Fibroblast of mammary gland (primary cell): Measurements from ENCODE around the gene SLC25A39.
"Not testable (repeated sequence)": the region's sequence is repeated elsewhere in the genome, so short reads cannot be mapped to it uniquely, and the experiment has no call there.

ENCODE experiments used
- DNase-seq: peaks from one replicate; pipeline ENCODE4 v3.0.0-alpha.2; 2010; ENCODE audit warnings: low read depth
- H3K4me3 ChIP-seq: 2 replicates; pipeline ENCODE4 v1.5.1; 2011; ENCODE audit warnings: low read depth, mild to moderate bottlenecking, low read length, moderate library complexity; ENCODE audit not compliant: control insufficient read depth
- TF ChIP-seq, protein P1 (sequence below): conservative IDR thresholded peaks from 2 replicates; pipeline ENCODE4 v1.5.1; 2011; ENCODE audit warnings: low read depth, low read length, inconsistent platforms; ENCODE audit not compliant: control insufficient read depth, insufficient read depth

The SLC25A39 gene

DNA sequence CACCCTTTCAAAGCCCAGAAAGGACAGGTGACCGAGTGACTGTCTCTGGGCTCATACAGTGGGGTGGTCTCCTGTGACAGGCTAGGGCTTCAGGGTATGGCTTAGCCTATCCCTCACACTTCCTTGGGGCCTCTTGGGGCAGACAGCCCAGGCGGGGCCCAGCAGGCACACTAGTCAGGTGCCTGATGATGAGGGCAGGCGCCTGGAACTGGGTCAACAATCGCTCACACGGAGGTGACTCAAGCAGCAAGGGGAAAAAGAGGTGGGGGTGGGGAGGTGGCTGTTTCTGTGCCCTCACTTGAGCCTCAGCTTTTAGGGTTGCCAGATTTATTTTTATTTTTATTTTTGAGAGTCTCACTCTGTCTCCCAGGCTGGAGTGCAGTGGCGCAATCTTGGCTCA is 14.1 kb upstream of the SLC25A39 start:
- DNase-seq = peak; percentile 27
- no peak overlapping the region for H3K4me3 ChIP-seq

DNA sequence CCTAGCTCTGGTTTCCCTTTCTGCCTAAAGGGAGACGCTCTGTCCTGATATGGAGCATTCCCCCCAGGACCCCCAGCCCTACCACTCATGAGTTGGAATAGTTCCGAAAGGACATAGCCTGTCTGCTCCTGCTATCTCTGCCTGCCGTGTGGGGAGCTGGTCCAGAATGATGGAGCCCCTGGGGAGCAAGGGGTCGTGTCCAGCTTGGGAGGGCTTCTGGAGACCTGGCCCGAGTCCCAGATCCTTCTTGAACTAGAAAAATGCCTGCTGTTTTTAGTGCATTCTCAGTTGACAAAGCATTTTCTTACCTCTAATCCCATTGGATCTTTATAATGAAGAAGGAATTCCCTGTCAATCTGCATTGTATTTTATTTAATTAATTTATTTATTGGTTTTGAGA is 11.3 kb upstream of the SLC25A39 start:
- TF ChIP-seq, protein P1, sequence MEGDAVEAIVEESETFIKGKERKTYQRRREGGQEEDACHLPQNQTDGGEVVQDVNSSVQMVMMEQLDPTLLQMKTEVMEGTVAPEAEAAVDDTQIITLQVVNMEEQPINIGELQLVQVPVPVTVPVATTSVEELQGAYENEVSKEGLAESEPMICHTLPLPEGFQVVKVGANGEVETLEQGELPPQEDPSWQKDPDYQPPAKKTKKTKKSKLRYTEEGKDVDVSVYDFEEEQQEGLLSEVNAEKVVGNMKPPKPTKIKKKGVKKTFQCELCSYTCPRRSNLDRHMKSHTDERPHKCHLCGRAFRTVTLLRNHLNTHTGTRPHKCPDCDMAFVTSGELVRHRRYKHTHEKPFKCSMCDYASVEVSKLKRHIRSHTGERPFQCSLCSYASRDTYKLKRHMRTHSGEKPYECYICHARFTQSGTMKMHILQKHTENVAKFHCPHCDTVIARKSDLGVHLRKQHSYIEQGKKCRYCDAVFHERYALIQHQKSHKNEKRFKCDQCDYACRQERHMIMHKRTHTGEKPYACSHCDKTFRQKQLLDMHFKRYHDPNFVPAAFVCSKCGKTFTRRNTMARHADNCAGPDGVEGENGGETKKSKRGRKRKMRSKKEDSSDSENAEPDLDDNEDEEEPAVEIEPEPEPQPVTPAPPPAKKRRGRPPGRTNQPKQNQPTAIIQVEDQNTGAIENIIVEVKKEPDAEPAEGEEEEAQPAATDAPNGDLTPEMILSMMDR = no peak
- H3K4me3 ChIP-seq = no peak overlapping the region
- no peak for DNase-seq

More for the DNA sequence above, 14.1 kb upstream of the SLC25A39 start:
- TF ChIP-seq, protein P1 = no peak

DNA sequence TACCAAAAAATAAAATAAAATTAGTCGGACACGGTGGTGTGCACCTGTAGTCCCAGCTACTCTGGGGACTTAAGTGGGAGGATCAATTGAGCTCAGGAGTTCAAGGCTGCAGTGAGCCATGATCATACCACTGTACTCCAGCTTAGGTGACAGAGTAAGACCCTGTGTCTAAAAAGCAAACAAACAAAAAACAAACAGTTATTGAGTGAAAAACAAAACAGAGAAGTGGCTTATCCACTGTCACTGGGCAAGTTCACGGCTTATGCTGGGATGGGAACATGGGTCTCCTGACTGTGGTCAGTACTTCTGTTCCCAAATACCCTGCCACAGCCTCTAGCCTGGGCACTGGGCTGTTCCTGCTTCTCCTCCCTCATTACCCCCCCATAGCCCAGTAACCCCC is 10.9 kb upstream of the SLC25A39 start:
- TF ChIP-seq, protein P1 = no peak
- H3K4me3 ChIP-seq = no peak overlapping the region
- no peak for DNase-seq

DNA sequence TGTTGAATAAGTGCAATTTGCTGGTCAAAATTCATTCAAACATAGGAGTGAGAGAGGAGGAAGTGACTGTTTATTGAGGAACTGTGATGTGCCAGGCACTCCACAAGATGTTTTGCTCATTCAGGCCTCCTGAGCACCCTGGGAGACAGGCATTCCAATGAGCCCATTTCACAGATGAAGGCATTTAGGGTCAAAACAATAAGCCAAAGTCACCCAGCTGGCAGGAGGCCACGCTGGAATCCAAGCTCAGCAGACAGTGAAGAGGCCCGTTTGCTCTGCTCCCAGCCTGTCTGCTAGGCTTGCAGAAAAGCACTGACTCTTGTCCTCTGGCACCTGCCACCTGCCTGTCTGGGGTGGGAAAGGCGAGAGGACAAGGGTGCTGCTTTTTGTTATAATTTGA is 10.1 kb upstream of the SLC25A39 start:
- TF ChIP-seq, protein P1 = no peak
- H3K4me3 ChIP-seq = no peak overlapping the region
- no peak for DNase-seq

DNA sequence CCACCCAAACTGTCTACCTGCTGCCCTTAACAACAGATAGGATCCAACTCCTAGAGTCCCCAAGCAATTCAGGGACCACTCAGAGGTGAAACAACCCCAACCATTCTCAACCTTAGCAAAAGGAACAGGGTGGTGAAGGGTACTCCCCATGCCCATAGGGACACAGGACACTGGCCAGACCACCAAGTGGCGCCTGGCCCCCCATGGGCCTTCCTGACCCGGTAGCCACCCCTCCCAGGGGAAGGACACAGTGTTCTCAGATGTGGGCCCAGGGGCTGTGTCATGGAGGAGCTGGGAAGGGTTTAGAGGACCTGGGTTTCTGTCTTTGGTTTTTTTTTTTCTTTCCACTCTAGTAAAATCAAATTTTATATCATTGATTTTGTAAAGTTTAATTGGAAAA is 9.7 kb upstream of the SLC25A39 start:
- no peak overlapping the region for H3K4me3 ChIP-seq
- TF ChIP-seq, protein P1 = no peak
- no peak for DNase-seq

DNA sequence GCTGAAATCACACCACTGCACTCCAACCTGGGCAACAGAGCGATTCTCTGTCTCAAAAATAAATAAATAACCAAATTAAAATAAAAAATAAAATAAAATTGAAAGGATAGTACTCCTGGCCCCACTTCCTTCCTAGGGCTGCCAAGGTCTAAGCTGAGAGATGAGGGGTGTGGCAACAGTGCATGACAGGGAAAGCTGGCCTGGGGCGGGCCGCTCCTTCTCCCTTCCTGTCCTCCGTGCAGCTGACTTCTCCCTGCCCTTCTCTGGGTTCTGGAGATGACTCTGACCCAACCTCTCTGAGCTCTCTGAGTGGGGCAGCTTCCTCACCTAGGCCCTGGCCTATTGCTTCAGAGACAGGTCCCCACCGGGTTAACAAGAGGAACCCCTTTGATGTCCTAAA is 8.7 kb upstream of the SLC25A39 start:
- DNase-seq = no peak
- H3K4me3 ChIP-seq = no peak overlapping the region
- TF ChIP-seq, protein P1 = no peak

DNA sequence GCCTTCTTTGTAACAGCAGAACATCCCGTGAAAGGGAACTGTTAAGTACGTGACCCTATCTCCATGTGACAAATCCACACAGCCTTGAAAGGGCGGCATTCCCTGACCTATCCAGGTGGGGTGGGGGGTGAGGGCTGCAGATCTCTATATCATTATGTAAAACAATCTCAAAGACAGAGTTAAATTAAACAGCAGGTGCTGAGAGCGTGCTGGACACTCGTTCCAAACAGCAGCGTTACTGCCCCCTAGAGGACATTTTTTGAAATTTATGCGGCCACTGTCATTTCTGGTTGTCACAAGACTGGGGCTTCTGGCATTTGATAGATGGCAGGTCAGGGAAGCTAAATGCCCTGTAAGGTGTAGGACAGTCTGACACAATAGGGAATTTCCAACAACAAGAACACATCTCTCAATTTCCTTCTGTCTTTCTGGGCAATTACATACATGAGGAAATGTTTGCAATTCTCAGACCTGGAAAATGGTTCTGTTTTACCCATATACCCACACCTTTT is 6.7 kb upstream of the SLC25A39 start:
- H3K4me3 ChIP-seq = no peak overlapping the region
- TF ChIP-seq, protein P1 = peak; percentile 70
- peak; percentile 73 for DNase-seq

DNA sequence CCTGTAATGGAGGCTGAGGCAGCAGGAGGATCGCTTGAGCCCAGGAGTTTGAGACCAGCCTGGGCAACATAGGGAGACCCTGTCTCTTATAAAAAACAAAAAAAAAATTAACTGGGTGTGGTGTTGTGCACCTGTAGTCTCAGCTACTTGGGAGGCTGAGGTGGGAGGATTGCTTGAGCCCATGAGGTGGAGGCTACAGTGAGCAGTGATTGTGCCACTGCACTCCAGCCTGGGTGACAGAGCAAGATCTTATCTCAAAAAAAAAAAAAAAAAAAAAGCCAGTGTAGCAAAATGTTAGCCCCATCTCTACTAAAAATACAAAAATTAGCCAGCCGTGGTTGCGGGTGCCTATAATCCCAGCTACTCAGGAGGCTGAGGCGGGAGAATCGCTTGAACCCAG is 5.6 kb upstream of the SLC25A39 start:
- not testable (repeated sequence) for DNase-seq, H3K4me3 ChIP-seq

DNA sequence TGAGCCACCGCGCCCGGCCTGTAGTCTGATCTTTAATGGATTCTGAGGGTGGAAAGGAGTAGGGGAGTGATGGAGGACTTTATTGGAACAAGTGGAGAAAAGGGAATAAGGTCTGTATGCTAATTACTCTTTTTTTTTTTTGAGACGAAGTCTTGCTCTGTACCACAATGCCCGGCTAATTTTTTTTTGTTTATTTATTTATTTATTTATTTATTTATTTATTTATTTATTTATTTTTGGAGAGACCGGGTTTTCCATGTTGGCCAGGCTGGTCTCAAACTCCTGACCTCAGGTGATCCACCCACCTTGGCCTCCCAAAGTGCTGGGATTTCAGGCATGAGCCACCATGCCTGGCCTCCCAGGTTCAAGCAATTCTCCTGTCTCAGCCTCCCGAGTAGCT is 4.9 kb upstream of the SLC25A39 start:
- H3K4me3 ChIP-seq, DNase-seq: not testable (repeated sequence)
